ENCODE measurements around the gene SKA1.
"Not testable (repeated sequence)": the region's sequence is repeated elsewhere in the genome, so short reads cannot be mapped to it uniquely, and the experiment has no call there.

Gene SKA1

DNA sequence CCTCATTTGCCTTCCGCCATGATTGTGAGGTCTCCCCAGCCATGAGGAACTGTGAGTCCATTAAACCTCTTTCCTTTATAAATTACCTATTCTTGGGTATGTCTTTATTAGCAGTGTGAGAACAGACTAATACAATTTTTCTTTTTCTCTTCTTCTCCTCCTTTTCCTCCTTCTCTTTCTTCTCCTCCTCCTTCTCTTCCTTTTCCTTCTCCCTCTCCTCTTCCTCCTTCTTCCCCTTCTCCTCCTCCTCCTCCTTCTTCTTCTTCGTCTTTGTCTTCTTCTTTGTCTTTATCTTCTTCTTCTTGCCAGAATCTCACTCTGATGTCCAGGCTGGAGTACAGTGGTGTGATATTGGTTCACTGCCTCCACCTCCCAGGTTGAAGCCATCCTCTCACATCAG, 20.2 kb downstream of the SKA1 start:
- no peak for DNase-seq (ENCODE audit: low read depth in 1 of 2, low spot score in 1 of 2)

DNA sequence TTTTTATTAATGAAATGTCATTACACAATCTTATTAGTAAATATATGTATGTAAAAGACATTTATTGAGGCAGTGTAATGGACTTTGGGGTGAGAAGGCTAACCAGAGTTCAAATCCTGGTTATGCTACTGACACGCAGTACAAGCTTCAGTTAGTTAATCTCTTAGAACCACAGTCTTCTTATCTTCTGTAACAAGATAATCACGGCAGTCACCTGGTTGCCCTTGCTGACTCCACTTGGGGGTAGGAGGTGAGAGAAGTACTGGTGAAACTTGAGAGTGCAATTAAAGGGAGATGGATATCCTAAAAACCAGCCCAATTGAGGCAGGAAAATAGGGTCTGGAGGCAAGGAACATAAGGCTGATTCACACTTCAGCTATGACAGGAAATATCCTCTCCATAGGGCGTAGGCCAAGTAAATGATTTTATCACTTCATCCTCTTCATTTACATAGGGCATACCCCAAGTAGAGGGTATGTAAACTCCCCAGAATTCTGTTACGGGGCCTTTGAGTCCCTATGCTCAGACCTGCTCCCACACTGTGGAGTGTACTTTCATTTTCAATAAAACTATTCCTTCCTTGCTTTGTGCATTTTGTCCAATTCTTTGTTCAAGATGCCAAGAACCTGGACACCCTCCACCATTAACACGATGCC, 21.3 kb downstream of the SKA1 start:
- no peak for DNase-seq (ENCODE audit: low read depth in 1 of 2, low spot score in 1 of 2)

DNA sequence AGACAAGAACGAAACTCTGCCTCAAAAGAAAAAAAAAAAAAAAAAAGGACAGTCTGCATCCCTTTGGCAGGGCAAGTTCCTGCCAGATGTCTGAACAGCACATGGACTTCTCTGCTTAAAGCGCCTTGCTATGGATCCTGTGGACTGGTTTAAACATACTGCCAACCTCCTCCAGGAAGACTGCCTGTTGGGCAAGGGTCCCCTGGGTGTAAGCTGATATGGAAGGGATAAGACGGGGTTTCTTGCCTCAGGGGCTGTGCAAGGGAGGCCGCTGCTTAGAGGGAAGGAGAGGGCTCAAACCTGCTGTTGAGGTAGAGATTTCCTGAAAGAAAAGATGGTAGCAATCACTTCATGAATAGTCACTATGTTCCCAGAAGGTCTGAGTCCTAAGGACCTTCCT, 22.2 kb downstream of the SKA1 start:
- DNase-seq (ENCODE audit: low read depth in 1 of 2, low spot score in 1 of 2): no peak

DNA sequence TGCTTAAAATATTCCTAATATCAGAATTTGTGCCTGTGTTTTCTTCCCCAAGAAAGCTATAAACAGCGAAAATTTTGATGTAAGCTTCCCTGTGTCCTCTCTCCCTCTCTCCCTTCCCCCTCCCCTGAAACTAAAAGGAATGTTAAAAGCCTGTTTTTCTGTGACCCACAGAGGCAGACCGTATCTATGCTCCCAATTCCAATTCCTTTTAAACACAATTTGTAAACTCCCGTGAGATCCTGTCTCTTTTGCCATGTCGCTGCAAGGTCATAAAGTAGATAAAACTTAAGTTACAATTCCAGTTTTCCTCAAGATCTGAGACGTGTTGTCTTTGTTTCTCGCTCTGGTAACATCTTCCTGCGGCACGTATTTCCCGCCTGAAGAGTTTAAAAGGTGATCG, 23.3 kb downstream of the SKA1 start:
- DNase-seq (ENCODE audit: low read depth in 1 of 2, low spot score in 1 of 2): no peak

DNA sequence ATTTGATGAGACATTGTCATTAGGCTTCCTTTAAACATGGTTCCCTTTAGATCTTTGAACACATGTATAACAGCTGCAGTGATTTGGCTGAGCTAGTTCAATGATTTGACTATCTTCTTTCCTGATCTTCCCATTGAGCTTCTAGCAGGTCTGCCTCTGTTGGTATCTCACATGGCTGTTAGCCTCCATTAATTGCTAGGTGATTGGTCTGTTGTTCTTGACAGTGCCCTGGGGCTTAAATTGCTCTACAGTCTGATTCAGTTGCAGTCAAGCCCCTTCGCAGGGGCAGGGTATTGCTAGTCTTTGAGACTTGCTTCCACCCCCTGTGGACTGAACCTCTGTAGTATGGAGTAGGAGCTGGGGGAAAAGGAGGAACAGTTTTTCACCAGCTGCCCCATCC, 24.1 kb downstream of the SKA1 start:
- no peak for DNase-seq (ENCODE audit: low read depth in 1 of 2, low spot score in 1 of 2)

DNA sequence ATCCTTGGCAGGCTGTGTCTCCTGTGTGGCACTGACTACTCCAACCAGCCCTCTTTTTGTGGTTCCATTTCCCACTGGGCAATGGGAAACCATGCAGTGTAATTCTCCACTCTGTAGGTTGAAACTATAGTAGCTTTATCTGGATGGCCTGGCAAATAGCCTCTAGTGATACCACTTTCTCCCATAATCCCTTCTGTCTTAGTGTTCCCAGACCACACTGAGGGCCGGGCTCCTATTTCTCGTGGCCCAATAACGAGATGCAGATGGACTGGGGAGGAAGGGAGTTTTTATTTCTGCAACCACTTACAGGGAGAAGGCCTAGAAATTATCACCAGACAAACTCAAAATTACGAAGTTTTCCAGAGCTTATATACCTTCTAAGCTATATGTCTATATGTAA, 24.7 kb downstream of the SKA1 start:
- DNase-seq (ENCODE audit: low read depth in 1 of 2, low spot score in 1 of 2): no peak

DNA sequence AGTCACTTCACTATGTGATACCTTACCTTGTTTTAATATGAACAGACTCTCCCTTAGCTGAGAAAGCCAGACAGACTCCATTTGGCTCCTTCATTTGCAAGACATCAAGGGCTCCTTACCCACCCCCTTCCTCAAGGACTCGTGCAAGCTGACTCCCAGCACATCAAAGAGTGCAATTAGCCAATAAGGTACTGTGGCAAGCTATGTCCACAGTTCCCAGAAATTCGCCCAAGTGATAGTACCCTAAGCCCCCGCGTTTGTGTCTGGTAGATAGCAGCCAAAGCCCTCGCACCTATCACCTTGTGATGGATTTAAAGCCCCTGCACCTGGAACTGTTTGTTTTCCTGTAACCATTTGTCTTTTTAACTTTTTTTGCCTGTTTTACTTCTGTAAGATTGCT, 25.6 kb downstream of the SKA1 start:
- DNase-seq (ENCODE audit: low read depth in 1 of 2, low spot score in 1 of 2): not testable (repeated sequence)

DNA sequence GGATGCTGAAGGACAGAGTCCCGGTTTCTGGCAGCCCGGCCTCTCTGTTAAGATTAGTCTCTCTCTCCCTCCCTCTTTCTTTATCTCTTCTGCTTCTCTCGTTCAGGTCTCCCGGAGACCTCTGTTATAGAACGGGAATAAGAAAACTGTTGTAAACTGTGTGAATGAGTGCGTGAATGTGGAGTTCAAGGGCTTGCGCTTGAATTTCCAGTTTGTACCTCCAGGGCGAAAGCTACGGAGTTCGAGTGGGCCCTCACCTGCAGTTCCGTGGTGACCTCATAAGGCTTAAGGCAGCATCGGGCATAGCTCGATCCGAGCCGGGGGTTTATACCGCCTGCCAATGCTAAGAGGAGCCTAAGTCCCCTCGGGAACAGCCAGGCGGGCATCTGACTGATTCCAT, 26.4 kb downstream of the SKA1 start:
- DNase-seq (ENCODE audit: low read depth in 1 of 2, low spot score in 1 of 2): no peak

DNA sequence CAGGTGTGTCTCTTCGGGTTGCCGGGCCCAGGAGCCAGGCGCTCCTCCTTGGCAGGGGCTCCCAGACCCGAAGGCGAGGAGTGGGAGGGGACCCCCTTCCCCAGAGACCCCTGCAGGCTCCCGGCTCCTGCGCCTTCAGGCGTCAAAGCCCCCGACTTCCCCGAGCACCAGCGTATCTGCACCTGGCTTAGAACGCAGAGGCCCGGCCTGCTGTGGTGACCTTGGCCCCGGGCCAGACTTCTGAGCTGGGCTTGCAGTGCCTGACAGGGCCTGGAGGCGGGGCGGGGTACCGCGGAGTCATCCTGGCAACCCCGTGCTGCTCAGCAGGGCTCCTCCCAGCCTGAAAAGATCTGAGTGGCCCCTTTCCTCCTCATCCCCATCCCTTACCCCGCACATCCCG, 27.0 kb downstream of the SKA1 start:
- no peak for DNase-seq (ENCODE audit: low read depth in 1 of 2, low spot score in 1 of 2)

DNA sequence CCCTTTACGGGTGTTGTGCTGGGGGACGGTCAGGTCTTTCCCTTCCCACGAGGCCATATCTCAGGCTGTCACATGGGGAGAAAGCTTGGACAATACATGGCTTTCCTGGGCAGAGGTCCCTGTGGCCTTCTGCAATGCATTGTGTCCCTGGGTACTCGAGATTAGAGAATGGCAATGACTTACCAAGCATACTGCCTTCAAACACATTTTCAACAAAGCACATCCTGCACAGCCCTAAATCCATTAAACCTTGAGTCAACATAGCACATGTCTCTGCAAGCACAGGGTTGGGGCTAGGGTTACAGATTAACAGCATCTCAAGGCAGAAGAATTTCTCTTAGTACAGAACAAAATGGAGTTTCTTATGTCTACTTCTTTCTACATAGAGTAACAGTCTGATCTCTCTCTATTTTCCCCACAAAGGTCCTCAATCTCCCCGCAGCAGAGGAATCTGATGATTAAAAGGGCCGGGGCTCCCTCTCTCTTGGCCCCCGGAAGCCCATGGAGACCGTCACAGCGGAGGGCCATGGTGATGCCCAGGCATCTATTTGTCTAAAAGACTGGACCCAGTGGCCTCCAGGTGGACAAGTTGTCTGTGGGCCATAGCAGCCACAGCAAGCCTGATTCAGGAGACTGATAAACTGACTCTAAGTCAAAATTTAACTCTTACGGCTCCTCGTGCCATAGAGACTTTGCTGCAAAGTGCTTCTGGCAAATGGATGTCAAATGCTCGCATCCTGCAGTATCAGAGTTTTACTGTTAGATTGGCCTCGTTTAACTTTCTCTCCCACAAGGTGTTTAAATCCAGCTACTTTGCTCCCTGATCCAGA, 30.1 kb downstream of the SKA1 start:
- not testable (repeated sequence) for DNase-seq (ENCODE audit: low read depth in 1 of 2, low spot score in 1 of 2)

DNA sequence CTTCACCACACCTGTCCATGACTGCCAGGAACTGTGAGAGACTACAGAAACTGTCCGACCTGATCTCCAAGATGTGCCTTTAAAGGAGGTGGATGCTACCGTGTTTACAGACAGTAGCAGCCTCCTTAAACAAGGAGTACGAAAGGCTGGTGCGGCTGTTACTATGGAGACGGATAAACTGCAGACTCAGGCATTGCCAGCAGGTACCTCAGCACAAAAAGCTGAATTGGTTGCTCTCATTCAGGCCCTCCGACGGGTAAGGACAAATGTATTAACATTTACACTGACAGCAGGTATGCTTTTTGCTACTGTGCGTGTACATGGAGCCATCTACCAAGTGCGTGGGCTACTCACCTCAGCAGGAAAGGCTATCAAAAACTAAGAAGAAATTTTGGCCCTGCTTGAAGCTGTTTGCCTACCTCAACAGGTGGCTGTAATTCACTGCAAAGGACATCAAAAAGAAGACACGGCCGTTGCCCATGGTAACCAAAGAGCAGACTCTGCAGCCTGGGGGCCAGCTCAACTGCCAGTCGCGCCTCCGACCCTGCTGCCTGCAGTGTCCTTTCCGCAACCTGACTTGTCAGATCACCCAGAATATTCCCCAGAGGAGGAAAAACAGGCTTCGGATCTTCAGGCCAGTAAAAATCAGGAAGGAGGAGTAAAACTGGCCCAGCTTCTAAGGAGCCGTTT, 30.9 kb downstream of the SKA1 start:
- DNase-seq (ENCODE audit: low read depth in 1 of 2, low spot score in 1 of 2): no peak

DNA sequence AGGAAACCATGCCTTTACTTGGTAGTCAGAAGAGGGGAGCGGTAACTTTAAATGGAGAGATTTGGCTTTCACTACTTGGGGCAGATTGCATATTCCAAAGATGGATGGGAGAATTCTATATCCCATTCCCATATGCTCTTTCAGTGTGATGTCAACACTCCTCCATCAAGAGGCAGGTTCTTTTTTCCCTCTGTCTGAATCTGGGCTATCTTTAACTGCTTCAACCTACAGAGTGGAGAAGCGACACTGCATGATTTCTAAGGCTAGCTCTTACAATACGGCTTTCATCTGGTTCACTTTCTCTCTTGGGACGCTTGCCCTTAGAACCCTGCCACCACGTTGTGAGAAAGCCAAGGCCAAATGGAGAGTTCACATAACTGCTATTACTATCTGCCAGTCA, 34.4 kb downstream of the SKA1 start:
- DNase-seq (ENCODE audit: low read depth in 1 of 2, low spot score in 1 of 2): no peak

DNA sequence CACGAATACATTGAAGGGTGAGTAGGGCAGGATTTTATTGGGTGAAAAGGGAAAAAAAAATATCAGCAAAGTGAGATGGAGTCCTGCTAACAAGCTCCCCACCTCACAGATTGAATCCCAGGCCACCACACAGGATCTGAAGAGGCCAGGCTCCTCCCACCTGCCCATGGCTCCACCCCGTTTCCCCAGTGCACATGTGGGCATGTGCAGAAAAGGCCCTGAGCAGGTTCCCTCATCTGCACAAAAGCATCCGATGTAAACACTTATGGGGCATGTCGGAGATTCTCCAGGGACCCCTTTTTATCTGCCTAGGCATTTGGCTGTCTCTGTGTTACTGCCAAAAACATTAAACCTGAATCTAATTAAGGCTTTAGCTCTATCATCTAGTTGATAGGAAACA, 35.2 kb downstream of the SKA1 start:
- no peak for DNase-seq (ENCODE audit: low read depth in 1 of 2, low spot score in 1 of 2)

DNA sequence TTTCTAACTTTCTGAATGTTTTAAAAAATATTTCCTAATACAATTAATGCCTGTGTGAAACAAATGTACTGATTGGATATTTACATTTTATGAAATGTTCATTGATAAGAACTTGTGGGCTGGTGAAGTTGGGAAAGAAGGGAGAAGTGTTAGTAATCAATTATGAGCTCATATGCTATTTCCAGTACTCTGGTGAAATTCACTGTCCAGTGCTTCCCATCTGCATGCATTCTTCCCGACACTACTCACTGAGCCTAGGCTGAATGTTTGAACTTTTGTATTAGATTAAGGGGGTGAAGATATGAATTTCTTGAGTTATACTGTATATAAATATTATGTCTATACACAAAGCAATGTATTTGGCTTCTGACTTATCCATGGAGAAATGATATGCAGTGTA, 36.0 kb downstream of the SKA1 start:
- DNase-seq (ENCODE audit: low read depth in 1 of 2, low spot score in 1 of 2): no peak

DNA sequence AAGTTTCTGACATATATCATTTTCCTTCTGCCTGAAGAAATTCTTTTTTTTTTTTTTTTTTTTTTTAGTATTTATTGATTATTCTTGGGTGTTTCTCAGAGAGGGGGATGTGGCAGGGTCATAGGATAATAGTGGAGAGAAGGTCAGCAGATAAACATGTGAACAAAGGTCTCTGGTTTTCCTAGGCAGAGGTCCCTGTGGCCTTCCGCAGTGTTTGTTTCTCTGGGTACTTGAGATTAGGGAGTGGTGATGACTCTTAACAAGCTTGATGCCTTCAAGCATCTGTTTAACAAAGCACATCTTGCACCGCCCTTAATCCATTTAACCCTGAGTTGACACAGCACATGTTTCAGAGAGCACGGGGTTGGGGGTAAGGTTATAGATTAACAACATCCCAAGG, 42.0 kb downstream of the SKA1 start:
- not testable (repeated sequence) for DNase-seq (ENCODE audit: low read depth in 1 of 2, low spot score in 1 of 2)

DNA sequence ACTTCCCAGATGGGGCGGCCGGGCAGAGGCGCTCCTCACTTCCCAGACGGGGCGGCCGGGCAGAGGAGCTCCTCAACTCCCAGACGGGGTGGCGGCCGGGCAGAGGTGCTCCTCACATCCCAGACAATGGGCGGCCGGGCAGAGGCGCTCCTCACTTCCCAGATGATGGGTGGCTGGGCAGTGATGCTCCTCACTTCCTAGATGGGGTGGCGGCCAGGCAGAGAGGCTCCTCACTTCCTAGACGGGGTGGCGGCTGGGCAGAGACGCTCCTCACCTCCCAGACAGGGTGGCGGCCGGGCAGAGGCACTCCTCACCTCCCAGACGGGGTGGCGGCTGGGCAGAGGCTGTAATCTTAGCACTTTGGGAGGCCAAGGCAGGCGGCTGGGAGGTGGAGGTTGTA, 42.9 kb downstream of the SKA1 start:
- not testable (repeated sequence) for DNase-seq (ENCODE audit: low read depth in 1 of 2, low spot score in 1 of 2)

DNA sequence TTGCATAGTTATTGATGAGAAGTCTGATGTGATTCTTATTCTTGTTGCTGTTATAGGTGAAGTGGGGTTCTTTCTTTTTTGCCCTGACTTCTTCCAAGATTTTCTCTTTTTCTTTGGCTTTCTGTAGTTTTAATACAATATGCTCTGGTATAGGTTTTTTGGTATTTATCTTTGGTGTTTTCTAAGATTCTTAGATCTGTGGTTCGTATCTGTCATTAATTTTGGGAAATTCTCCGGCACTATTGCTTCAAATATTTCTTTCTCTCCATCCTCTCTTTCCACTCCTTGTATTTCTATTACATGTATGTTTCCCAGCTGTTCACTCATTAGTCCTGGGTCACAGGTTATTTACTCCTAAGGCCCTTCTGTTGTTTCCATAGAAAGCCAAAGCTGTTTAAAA, 43.8 kb downstream of the SKA1 start:
- DNase-seq (ENCODE audit: low read depth in 1 of 2, low spot score in 1 of 2): no peak

DNA sequence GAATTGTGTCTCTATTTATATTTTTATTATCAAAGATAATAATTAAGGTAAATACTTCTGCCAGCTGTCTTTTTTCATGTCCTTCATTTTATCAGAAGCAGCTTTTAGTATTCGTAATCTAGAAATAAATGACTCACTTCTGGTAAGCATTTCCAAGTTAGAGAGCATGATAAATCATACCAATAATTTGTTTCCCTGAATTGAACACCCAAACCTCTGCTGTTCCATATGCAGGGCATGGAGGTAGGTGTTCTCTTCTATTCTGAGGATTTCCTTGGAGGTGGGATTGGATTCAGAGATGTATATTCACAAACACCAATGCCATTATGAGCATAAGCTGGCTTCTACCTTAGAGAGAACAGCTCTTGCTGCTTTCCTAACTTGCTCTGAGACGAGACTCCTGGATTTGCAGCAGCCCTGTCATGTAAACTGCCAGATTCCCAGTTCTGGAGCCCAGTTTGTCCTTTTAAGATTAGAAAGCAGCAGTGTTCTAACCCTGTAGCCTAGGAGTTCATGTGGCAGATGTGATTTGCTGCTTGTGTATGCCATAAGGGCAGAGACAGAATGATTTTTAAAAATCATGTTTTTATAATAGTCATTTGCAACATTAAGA, 47.5 kb downstream of the SKA1 start:
- DNase-seq (ENCODE audit: low read depth in 1 of 2, low spot score in 1 of 2): no peak

DNA sequence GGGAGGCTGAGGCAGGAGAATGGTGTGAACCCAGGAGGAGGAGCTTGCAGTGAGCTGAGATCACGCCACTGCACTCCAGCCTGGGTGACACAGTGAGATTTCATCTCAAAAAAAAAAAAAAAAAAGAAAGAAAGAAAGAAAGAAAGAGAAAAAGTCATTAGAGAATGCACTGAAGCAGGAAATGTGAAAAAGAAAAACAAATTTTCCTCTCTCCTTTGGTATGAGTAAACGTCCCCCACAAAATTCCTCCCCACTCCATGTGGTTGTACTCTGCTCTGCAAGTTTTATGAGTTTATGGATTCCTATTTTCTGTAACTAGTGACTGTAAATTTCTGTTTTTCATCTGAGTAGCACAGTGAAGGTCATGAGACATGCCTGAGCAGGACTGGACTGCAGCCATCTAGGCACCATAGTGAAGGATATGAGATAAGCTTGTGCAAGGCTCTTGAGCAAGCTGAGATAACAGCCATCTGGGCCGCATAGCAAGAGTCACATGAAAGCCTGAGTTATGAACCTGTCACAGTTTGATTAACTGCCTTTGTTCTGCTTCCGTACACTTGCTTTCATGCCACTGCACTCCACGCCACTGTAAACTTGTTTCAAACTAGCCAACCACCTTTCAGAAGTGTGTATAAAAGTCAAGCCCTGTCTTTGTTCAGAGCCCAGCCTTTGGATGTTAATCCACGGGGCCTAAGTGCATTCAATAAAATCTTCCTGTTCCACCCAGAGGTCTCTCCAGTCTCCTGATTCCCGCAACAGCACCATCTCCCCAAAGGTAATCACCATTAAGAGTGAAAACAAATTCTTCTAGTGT, 50.2 kb downstream of the SKA1 start:
- no peak for DNase-seq (ENCODE audit: low read depth in 1 of 2, low spot score in 1 of 2)

DNA sequence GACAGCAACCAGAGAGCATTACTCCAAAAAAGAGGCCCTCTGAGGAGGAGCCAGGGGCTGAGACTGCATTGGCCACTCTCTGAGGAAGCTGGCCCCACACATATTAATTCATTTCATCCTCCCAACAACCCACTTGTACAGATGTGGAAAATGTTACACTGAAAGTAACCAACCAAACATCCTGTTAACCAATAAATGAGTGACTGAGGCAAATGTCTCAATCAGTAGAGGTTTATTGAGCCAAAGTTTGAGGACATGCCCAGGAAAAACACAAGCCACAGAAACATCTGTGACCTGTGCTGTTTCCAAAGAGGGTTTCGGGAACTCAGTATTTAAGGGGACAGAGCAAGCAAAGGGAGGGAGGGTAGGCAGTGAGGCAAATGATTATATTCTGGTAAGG, 53.0 kb downstream of the SKA1 start:
- no peak for DNase-seq (ENCODE audit: low read depth in 1 of 2, low spot score in 1 of 2)

Data from activated CD4-positive, alpha-beta T cell treated with anti-CD3 and anti-CD28 coated beads, Interleukin-2, amount 50 U/mL, for 24 hours (primary cell).